ENCODE data around the gene MAP6.

Gene MAP6

DNA sequence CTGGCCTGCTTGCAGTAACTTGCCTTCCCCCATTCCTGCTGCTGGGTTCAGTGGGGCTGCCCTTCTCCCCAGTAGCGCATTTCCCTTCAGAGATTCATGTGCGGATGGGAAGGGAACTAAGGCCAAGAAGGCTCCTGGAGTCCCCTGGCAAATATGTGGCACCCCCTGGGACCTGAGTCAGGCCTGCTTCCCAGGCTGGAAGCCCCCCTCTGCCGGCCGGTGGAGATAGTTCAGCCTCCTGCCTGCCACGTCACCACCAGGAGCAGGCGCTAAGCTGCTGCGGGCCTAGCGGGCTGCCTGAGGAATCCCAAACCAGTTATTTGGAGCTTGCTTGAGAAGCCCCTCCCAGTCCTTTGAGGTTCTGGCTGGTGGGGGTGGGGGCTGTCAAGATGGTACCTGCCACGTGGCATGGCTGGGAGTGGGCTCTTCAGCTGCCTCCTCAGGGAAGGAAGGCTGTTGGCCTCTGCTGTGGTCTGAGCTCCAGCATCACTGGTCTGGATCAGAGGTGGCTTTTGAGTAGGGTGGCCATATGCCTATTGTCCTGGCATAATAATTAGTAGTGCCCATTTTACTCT lies 104.8 kb downstream of the MAP6 start:
- Histone ChIP-seq H3K9me3 (ENCODE audit: control insufficient read depth, low read length) (no peaks in the 10 kb centered on the region), H3K4me1 (ENCODE audit: control insufficient read depth, insufficient read depth, low read length) (peaks cover 52% of the 10 kb centered on the region), H3K27me3 (ENCODE audit: control insufficient read depth, insufficient read depth, low read length, poor library complexity, severe bottlenecking) (no peaks in the 10 kb centered on the region), H3K36me3 (ENCODE audit: control insufficient read depth, insufficient read depth, low read length) (peaks cover 28% of the 10 kb centered on the region), H3K27ac (ENCODE audit: insufficient read depth, low read depth, low read length, poor library complexity, severe bottlenecking) (peak overlapping the region; percentile 99), H3K4me3 (ENCODE audit: insufficient read depth, low read depth, low read length) (peak overlapping the region; percentile 81)
- WGBS, 2 experiments, result 5% methylated on average over 9 of the region's 9 CpGs

DNA sequence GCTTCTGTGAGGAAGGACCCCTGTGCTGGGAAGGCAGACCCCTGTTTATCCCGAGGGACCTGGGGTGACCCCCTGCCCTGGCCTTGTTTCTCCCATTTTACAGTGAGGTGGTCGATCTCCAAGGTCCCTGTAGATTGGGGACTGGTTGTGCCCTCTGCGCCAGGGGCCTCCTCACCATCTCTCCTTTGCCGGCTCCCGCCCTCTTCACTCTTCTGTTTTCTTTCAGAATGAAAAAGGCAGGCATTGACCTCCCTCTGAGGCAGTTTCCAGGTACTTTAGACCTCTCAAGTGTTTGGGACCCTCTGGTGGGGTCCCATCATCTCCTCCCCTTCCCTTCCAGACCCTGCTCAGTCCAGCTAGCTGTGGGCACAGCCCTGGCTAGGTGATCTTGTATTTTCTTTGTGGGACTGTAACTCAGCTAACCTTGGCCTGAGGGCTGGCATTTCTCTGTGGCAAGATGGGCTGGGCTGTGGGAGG lies 105.3 kb downstream of the MAP6 start:
- Histone ChIP-seq H3K27ac (ENCODE audit: insufficient read depth, low read depth, low read length, poor library complexity, severe bottlenecking) (peak overlapping the region; percentile 99), H3K4me3 (ENCODE audit: insufficient read depth, low read depth, low read length) (peak overlapping the region; percentile 81), H3K36me3 (ENCODE audit: control insufficient read depth, insufficient read depth, low read length) (peaks cover 23% of the 10 kb centered on the region), H3K4me1 (ENCODE audit: control insufficient read depth, insufficient read depth, low read length) (peaks cover 57% of the 10 kb centered on the region), H3K27me3 (ENCODE audit: control insufficient read depth, insufficient read depth, low read length, poor library complexity, severe bottlenecking) (no peaks in the 10 kb centered on the region), H3K9me3 (ENCODE audit: control insufficient read depth, low read length) (no peaks in the 10 kb centered on the region)
- WGBS, 2 experiments, result 3% methylated on average over 5 of the region's 5 CpGs

DNA sequence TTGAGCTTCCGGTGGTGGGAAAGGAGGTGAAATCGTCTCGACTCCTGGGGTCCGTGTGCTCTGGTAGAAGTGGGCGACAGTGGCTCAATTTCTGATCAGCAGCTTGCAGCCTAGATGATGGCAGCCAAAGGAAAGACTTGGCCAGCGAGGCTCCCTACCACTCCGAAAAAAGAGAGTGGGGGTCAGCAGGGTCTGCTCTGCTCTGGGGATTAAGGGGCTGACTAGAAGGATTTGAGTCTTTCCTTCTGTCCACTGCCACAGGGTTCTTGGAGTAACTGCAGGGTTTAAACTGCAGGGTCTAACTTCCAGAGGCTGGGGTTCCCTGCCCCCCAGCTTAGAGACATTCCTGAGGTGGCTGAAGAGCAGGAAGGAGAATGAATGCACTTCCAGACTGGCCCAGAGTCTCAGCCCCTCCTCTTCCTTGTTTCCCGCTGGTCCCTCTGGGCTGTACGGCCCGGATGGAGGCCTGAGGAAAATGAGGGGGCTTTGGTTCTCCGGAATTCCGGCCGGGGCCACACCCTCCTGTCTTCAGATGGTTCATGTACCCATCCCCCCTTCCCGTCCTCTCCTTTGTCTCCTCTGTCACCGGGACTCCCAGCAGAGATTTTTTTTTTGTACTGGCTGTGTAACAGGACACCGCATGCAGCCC lies 105.9 kb downstream of the MAP6 start:
- H3K4me3 ChIP-seq (ENCODE audit: insufficient read depth, low read depth, low read length), result peak overlapping the region; percentile 81
- no peaks in the 10 kb centered on the region for H3K9me3 ChIP-seq (ENCODE audit: control insufficient read depth, low read length)
- H3K36me3 ChIP-seq (ENCODE audit: control insufficient read depth, insufficient read depth, low read length), result peaks cover 17% of the 10 kb centered on the region
- WGBS, 2 experiments, result 0 to 1% methylated on average over 16 of the region's 16 CpGs
- peak overlapping the region; percentile 99 for H3K27ac ChIP-seq (ENCODE audit: insufficient read depth, low read depth, low read length, poor library complexity, severe bottlenecking)
- H3K4me1 ChIP-seq (ENCODE audit: control insufficient read depth, insufficient read depth, low read length), result peaks cover 60% of the 10 kb centered on the region
- H3K27me3 ChIP-seq (ENCODE audit: control insufficient read depth, insufficient read depth, low read length, poor library complexity, severe bottlenecking), result no peaks in the 10 kb centered on the region

DNA sequence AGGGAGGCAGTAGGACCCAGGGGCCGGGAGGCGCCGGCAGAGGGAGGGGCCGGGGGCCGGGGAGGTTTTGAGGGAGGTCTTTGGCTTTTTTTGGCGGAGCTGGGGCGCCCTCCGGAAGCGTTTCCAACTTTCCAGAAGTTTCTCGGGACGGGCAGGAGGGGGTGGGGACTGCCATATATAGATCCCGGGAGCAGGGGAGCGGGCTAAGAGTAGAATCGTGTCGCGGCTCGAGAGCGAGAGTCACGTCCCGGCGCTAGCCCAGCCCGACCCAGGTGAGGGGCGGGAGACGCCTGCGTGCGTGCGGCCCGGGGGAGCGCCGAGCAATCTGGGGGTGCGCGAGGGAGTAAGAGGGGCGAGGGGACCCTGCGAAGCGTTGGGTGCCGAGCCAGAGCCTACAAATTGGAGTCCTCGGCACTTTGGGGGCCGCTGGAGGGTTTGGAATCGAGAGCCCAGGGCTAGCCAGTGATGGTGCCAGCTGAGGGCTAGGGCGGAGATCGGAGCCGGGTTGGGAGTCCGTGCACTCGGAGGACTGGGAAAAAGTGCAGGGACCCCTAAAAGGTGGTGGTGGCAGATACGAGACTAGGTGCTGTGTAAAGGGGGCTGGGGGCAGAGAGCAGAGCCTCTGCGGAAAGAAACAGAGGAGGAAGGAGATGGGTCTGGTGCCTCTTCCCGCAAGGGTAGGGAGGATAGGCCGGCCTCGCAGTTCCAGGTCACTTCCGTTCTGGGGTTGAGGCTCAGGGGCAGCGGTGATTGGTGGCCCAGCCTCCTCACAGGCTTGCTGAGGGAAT lies 106.6 kb downstream of the MAP6 start, which contains the start of gene SERPINH1:
TSS of gene SERPINH1 (plus strand) at position 206 of the 788 bp plus-strand sequence. CDS start 4,097 bp downstream, outside the sequence.
- 1% methylated on average over 51 of the region's 51 CpGs for WGBS, 2 experiments
- Histone ChIP-seq H3K4me1 (ENCODE audit: control insufficient read depth, insufficient read depth, low read length) (peaks cover 62% of the 10 kb centered on the region), H3K36me3 (ENCODE audit: control insufficient read depth, insufficient read depth, low read length) (peaks cover 10% of the 10 kb centered on the region), H3K9me3 (ENCODE audit: control insufficient read depth, low read length) (no peaks in the 10 kb centered on the region), H3K27ac (ENCODE audit: insufficient read depth, low read depth, low read length, poor library complexity, severe bottlenecking) (peak within 1 kb of the TSS; percentile 99), H3K4me3 (ENCODE audit: insufficient read depth, low read depth, low read length) (peak within 1 kb of the TSS; percentile 81), H3K27me3 (ENCODE audit: control insufficient read depth, insufficient read depth, low read length, poor library complexity, severe bottlenecking) (no peaks in the 10 kb centered on the region)

DNA sequence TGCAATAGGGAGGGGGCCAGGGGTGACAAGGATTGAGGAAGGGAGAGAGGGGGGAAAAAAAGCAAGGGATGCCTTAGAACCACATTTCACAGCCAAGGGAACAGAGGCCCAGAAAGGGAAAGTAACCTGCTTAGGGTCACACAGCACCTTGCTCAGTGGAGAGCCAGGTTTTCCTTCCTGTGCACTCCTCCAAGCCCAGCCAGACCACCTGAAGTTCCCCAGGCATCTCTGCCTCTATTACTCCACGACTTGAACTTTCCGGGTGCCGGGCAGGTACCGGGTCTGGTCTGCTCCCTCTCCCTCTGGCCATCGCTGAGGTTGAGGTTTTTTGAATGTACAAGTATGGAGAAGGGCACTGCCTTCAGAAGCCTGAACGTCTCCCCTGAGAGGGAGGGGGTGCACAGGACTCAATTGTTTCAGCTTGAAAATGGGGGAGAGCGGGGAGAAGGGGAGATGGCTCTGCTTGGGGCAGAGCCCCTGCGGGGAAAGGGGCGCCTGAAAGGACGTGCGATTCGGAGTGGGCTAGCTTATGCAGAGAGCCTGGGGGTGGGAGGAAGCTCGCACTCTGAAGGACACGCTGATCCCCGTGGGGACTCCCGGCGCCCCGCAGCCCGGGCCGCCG lies 107.3 kb downstream of the MAP6 start:
- peaks cover 64% of the 10 kb centered on the region for H3K4me1 ChIP-seq (ENCODE audit: control insufficient read depth, insufficient read depth, low read length)
- H3K27me3 ChIP-seq (ENCODE audit: control insufficient read depth, insufficient read depth, low read length, poor library complexity, severe bottlenecking), result no peaks in the 10 kb centered on the region
- H3K36me3 ChIP-seq (ENCODE audit: control insufficient read depth, insufficient read depth, low read length), result peaks cover 3% of the 10 kb centered on the region
- H3K9me3 ChIP-seq (ENCODE audit: control insufficient read depth, low read length), result no peaks in the 10 kb centered on the region
- peak overlapping the region; percentile 99 for H3K27ac ChIP-seq (ENCODE audit: insufficient read depth, low read depth, low read length, poor library complexity, severe bottlenecking)
- H3K4me3 ChIP-seq (ENCODE audit: insufficient read depth, low read depth, low read length), result peak overlapping the region; percentile 81
- whole genome bisulfite sequencing, 2 experiments, result 16% methylated on average over 21 of the region's 21 CpGs

DNA sequence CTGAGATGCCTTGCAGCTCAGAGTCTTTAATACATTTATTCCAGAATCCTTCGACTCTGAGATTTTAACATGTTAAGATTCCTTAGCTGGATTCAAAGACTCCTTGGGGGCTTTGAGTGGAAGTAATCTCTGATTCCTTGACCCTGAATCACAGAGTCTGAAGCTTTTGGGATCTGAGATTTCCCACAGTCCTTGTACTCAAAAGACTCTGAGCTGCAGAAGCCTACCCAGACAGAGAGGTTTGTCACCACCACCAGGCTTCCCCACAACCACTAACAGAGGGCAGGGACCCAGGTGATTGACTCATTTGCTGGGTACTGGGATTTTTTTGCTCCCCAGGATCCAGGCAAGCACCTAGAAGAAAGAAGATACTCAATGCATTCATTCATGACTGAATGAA lies 108.2 kb downstream of the MAP6 start:
- H3K27ac ChIP-seq (ENCODE audit: insufficient read depth, low read depth, low read length, poor library complexity, severe bottlenecking), result no peak overlapping the region
- H3K9me3 ChIP-seq (ENCODE audit: control insufficient read depth, low read length), result no peaks in the 10 kb centered on the region
- no peaks in the 10 kb centered on the region for H3K27me3 ChIP-seq (ENCODE audit: control insufficient read depth, insufficient read depth, low read length, poor library complexity, severe bottlenecking)
- H3K36me3 ChIP-seq (ENCODE audit: control insufficient read depth, insufficient read depth, low read length), result no peaks in the 10 kb centered on the region
- 89 to 100% methylated on average over 1 of the region's 1 CpG for WGBS, 2 experiments
- H3K4me3 ChIP-seq (ENCODE audit: insufficient read depth, low read depth, low read length), result no peak overlapping the region
- H3K4me1 ChIP-seq (ENCODE audit: control insufficient read depth, insufficient read depth, low read length), result peaks cover 57% of the 10 kb centered on the region

DNA sequence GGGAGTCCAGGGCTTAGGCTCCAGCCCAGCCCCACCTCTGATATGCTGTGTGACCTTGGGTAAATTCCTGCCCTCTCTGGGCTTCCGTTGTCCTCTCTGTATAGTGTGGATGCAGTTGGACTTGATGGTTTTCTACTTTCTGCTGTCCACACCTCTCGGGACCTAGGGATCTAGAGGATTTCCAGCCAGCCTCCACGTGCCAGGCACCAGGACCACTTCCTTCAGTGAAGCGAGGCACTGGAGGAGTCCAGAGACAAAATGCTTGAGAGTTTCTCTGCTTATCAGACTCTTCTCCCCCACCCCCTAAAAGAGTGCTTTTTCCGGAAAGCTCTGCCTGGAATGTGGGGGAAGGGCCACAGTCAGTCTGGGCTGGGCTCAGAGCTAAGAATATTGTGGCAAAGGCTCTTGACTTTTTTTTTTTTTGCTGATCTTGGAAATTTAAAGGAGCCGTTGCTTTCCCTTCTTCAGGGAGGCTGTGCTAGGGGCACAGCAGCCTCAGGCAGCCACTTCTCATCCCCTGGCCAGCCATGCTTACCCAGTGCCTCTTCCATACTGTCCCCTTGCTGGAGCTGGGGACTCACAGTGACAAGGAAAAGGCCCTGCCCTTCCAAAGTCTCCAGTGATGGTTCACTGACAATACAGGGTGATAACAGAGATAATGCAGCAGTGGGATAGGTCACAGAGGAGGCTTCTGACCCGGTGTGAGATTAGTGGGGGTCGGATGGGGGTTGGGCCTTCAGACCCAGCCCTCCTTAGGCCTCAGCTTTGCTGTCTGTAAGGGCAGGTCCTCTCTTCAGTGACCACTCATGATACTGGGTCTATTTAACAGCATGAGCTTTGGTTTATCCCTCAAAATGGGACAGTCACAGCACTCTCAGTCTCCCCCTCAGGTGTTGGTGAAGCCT lies 109.6 kb downstream of the MAP6 start:
- Histone ChIP-seq H3K4me1 (ENCODE audit: control insufficient read depth, insufficient read depth, low read length) (peaks cover 43% of the 10 kb centered on the region), H3K4me3 (ENCODE audit: insufficient read depth, low read depth, low read length) (no peak overlapping the region), H3K9me3 (ENCODE audit: control insufficient read depth, low read length) (no peaks in the 10 kb centered on the region)

DNA sequence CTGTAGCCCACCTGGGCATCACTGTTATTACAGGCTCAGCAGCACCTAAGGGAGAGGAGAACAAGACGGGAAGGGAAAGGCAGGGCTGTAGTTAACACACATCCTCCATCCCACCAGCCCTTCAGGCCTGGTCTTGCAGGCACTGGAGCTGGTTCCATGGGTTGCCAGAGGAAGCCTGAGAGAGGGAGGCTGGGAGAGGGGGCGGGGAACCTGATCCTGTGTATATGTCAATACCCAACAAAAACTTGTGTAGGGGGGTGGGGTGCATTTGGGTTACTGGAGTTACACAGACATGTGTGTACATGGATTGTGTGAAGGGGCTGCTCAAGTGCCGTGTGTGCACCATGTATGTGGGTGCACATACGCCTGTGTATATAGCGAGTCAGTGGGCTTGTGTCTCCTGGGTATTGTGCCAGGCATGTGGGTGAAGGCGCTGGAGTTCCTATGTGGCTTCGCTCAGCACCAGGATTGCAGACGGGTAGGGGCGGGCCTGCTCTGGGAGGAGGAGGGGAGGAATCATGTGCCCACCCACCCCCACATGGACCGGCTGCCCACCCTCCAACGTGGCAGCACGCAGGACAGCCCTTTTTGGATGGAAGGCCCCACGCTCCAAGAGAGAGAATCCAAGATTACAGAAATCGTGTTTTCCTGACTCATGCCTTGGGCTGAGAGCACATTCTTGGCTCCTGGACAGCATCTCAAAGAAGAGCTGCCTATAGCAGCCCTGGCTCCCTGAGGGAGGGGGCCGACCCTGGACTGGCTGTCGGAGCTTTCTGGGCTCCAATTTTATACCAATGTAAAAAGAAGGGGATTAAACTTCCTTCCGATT lies 111.0 kb downstream of the MAP6 start:
- Histone ChIP-seq H3K36me3 (ENCODE audit: control insufficient read depth, insufficient read depth, low read length) (no peaks in the 10 kb centered on the region), H3K27ac (ENCODE audit: insufficient read depth, low read depth, low read length, poor library complexity, severe bottlenecking) (no peak overlapping the region), H3K9me3 (ENCODE audit: control insufficient read depth, low read length) (no peaks in the 10 kb centered on the region), H3K4me1 (ENCODE audit: control insufficient read depth, insufficient read depth, low read length) (peaks cover 36% of the 10 kb centered on the region), H3K4me3 (ENCODE audit: insufficient read depth, low read depth, low read length) (no peak overlapping the region), H3K27me3 (ENCODE audit: control insufficient read depth, insufficient read depth, low read length, poor library complexity, severe bottlenecking) (no peaks in the 10 kb centered on the region)
- WGBS, 2 experiments, result 88 to 89% methylated on average over 17 of the region's 17 CpGs

More for the DNA sequence above, 109.6 kb downstream of the MAP6 start:
- Histone ChIP-seq H3K36me3 (ENCODE audit: control insufficient read depth, insufficient read depth, low read length) (no peaks in the 10 kb centered on the region), H3K27ac (ENCODE audit: insufficient read depth, low read depth, low read length, poor library complexity, severe bottlenecking) (peak overlapping the region; percentile 30), H3K27me3 (ENCODE audit: control insufficient read depth, insufficient read depth, low read length, poor library complexity, severe bottlenecking) (no peaks in the 10 kb centered on the region)
- 49 to 51% methylated on average over 8 of the region's 8 CpGs for WGBS, 2 experiments

DNA sequence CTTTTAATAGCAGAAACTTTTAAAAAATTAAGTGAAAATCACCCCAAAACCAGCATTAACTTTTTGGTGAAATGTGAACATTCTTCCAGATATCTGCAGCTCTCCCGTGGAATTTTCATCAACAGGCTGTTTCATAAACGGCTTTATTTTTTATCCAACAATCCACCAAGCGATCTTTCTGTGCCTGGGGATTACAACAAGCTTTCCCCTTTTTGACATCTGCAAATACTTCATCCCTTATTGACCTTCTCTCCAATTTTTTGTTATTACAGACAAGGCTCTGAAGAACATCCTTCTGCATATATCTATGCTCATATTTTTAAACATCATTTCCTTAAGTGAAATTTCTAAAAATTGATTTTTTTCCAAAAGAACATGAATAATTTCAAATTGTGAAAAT lies 112.6 kb downstream of the MAP6 start:
- 95% methylated on average over 3 of the region's 3 CpGs for WGBS, 2 experiments
- H3K27ac ChIP-seq (ENCODE audit: insufficient read depth, low read depth, low read length, poor library complexity, severe bottlenecking), result no peak overlapping the region
- no peaks in the 10 kb centered on the region for H3K9me3 ChIP-seq (ENCODE audit: control insufficient read depth, low read length)
- H3K36me3 ChIP-seq (ENCODE audit: control insufficient read depth, insufficient read depth, low read length), result no peaks in the 10 kb centered on the region
- no peaks in the 10 kb centered on the region for H3K27me3 ChIP-seq (ENCODE audit: control insufficient read depth, insufficient read depth, low read length, poor library complexity, severe bottlenecking)
- H3K4me3 ChIP-seq (ENCODE audit: insufficient read depth, low read depth, low read length), result no peak overlapping the region
- peaks cover 30% of the 10 kb centered on the region for H3K4me1 ChIP-seq (ENCODE audit: control insufficient read depth, insufficient read depth, low read length)
